Measurements from ENCODE around the gene CGB5. TPM values are rescaled to one million over a fixed set of nuclear protein-coding genes. Genes with fewer than 3 reads are reported as not detected.

CGB5 gene
- total and polyA plus RNA-seq, 9 of the 15 experiments (the other 6 are each of a cell fraction or from before 2014, with no cell fraction given): not detected

GRCh38 chr19:49019242-49019932, 24.3 kb upstream of the CGB5 start (continued):
- TF ChIP-seq NFIX (CRISPR knock-in tag; IDR thresholded peaks at IDR 0.05; ENCODE audit: low read depth) (no peak), CXXC5 (CRISPR knock-in tag; IDR thresholded peaks at IDR 0.05) (0 out of 2 replicates have a peak, but pooled peaks have one; percentile 17), TFAM (CRISPR knock-in tag; conservative IDR thresholded peaks at IDR 0.05) (no peak), KLF6 (CRISPR knock-in tag; IDR thresholded peaks at IDR 0.05; ENCODE audit: borderline replicate concordance) (no peak), SP2 (IDR thresholded peaks at IDR 0.05; ENCODE audit: extremely low read depth, low read depth, low read length, poor library complexity, severe bottlenecking) (no peak), ZNF764 (CRISPR knock-in tag; IDR thresholded peaks at IDR 0.05; ENCODE audit: low read depth) (peak; percentile 93), CAMTA2 (CRISPR knock-in tag; conservative IDR thresholded peaks at IDR 0.05) (no peak), PREB (CRISPR knock-in tag; IDR thresholded peaks at IDR 0.05) (no peak), HES1 (IDR thresholded peaks at IDR 0.05; ENCODE audit: low read depth) (0 out of 2 replicates have a peak, but pooled peaks have one; percentile 8), SREBF2 (CRISPR knock-in tag; IDR thresholded peaks at IDR 0.05) (no peak), ZBTB7A (IDR thresholded peaks at IDR 0.05; ENCODE audit: borderline replicate concordance, control insufficient read depth, low read depth, low read length) (0 out of 2 replicates have a peak, but pooled peaks have one; percentile 47), CHD2 (IDR thresholded peaks at IDR 0.05; ENCODE audit: low read depth, low read length) (peak; percentile 54), DPF2 (IDR thresholded peaks at IDR 0.05) (peak; percentile 16; the same call in 1 of the 2 replicates), KDM1A (IDR thresholded peaks at IDR 0.05) (0 out of 4 replicates have a peak, but pooled peaks of 1 of the 2 experiments have one; percentile 29), KHSRP (IDR thresholded peaks at IDR 0.05) (no peak), GABPB1 (CRISPR knock-in tag; IDR thresholded peaks at IDR 0.05) (0 out of 2 replicates have a peak, but pooled peaks have one; percentile 25), RAD21 (CRISPR knock-in tag; conservative IDR thresholded peaks at IDR 0.05 in 1 of 2, IDR thresholded peaks at IDR 0.05 in 1 of 2) (peak in 1 of 2 experiments; percentile 21; a peak in 1 of 4 replicates), SRF (CRISPR knock-in tag; IDR thresholded peaks at IDR 0.05) (0 out of 4 replicates have a peak, but pooled peaks of 1 of the 2 experiments have one; percentile 12), ZNF551 (CRISPR knock-in tag; IDR thresholded peaks at IDR 0.05) (no peak), ZBTB12 (CRISPR knock-in tag; IDR thresholded peaks at IDR 0.05) (no peak), NFIC (IDR thresholded peaks at IDR 0.05) (peak; percentile 81), BRF2 (IDR thresholded peaks at IDR 0.05; ENCODE audit: borderline replicate concordance, insufficient read depth, insufficient read length) (no peak), LCOR (CRISPR knock-in tag; IDR thresholded peaks at IDR 0.05) (no peak), GTF2A2 (tag; IDR thresholded peaks at IDR 0.05) (no peak), SIN3A (IDR thresholded peaks at IDR 0.05; ENCODE audit: borderline replicate concordance in 2 of 2, control insufficient read depth in 1 of 2, low read depth in 2 of 2, low read length in 2 of 2) (no peak)

Data from K562 (cell line).